AG09319 (cell line): Measurements from ENCODE around the gene CCDC92.

Experiments
- DNase-seq: peaks from one replicate; pipeline ENCODE4 v3.0.0-alpha.2; 2010; ENCODE audit warnings: low read depth; ENCODE audit errors: extremely low read depth
- CTCF ChIP-seq: IDR thresholded peaks from 2 replicates; pipeline ENCODE4 v1.5.1; 2011; ENCODE audit warnings: low read depth, mild to moderate bottlenecking, inconsistent platforms, low read length, moderate library complexity

The CCDC92 gene

GRCh38 chr12:123986374-123986965 lies 13.8 kb upstream of the CCDC92 start:
- DNase-seq: no peak
- TF ChIP-seq CTCF: no peak

- no peak for TF ChIP-seq CTCF
- no peak for DNase-seq
These were observed 12.3 kb upstream of the CCDC92 start for GRCh38 chr12:123984903-123985302.

GRCh38 chr12:123983822-123984485 lies 11.3 kb upstream of the CCDC92 start:
- TF ChIP-seq CTCF: peak; percentile 72

GRCh38 chr12:123982269-123982668 lies 9.6 kb upstream of the CCDC92 start:
- no peak for DNase-seq
- TF ChIP-seq CTCF: no peak

More at GRCh38 chr12:123983822-123984485, 11.3 kb upstream of the CCDC92 start:
- no peak for DNase-seq

GRCh38 chr12:123979566-123979965 lies 6.9 kb upstream of the CCDC92 start:
- TF ChIP-seq CTCF: no peak
- no peak for DNase-seq

- no peak for TF ChIP-seq CTCF
- no peak for DNase-seq
These were observed 3.7 kb upstream of the CCDC92 start for GRCh38 chr12:123976227-123976826.
